ENCODE data around the gene GPR61.

The GPR61 gene

GRCh38 chr1:109569323-109569722, 29.7 kb downstream of the GPR61 start:
- DNase-seq (ENCODE audit: low read depth in 2 of 2), result no peak

GRCh38 chr1:109570414-109570813, 30.7 kb downstream of the GPR61 start:
- no peak for DNase-seq (ENCODE audit: low read depth in 2 of 2)

GRCh38 chr1:109573785-109574184, 34.1 kb downstream of the GPR61 start:
- no peak for DNase-seq (ENCODE audit: low read depth in 2 of 2)

GRCh38 chr1:109578947-109579443, 39.3 kb downstream of the GPR61 start:
- no peak for DNase-seq (ENCODE audit: low read depth in 2 of 2)

- no peak for DNase-seq (ENCODE audit: low read depth in 2 of 2)
Measured at GRCh38 chr1:109579491-109579890, 39.8 kb downstream of the GPR61 start.

GRCh38 chr1:109582021-109582420, 42.3 kb downstream of the GPR61 start:
- DNase-seq (ENCODE audit: low read depth in 2 of 2), result no peak

GRCh38 chr1:109584766-109585165, 45.1 kb downstream of the GPR61 start:
- no peak for DNase-seq (ENCODE audit: low read depth in 2 of 2)

- no peak for DNase-seq (ENCODE audit: low read depth in 2 of 2)
Measured at GRCh38 chr1:109586055-109586454, 46.4 kb downstream of the GPR61 start.

GRCh38 chr1:109589177-109589576, 49.5 kb downstream of the GPR61 start:
- no peak for DNase-seq (ENCODE audit: low read depth in 2 of 2)

GRCh38 chr1:109589679-109590078, 50.0 kb downstream of the GPR61 start:
- DNase-seq (ENCODE audit: low read depth in 2 of 2), result no peak

GRCh38 chr1:109592916-109593315, 53.2 kb downstream of the GPR61 start:
- DNase-seq (ENCODE audit: low read depth in 2 of 2), result no peak

GRCh38 chr1:109595531-109595930, 55.9 kb downstream of the GPR61 start:
- no peak for DNase-seq (ENCODE audit: low read depth in 2 of 2)
